PFSK-1 (cell line): ENCODE results near the gene NLRP11.

ENCODE experiments used
- POLR2AphosphoS5 ChIP-seq: IDR thresholded peaks from 2 replicates; pipeline ENCODE4 v1.6.1; 2012; ENCODE audit warnings: low read depth, mild to moderate bottlenecking, control low read depth, low read length, moderate library complexity
- TAF1 ChIP-seq: IDR thresholded peaks from 2 replicates; pipeline ENCODE4 v1.6.1; 2012; ENCODE audit warnings: low read length, control low read depth, borderline replicate concordance; ENCODE audit not compliant: insufficient read depth

DNA sequence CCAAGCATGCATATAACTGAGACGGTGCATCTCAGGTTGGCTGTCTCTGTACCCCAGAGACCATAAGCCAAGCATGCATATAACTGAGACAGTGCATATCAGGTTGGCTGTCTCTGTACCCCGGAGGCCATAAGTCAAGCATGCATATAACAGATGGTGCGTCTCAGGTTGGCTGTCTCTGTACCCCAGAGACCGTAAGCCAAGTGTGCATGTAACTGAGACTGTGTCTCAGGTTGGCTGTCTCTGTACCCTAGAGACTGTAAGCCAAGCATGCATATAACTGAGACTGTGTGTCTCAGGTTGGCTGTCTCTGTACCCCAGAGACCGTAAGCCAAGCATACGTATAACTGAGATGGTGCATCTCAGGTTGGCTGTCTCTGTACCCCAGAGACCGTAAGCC lies 35.3 kb upstream of the NLRP11 start:
- no peak for TF ChIP-seq POLR2AphosphoS5
- no peak for TF ChIP-seq TAF1
